NCI-H128 (cell line): Measurements from ENCODE around the gene FCAMR.

Experiments used
- DNase-seq: peaks from one replicate; lab custom pipeline; 2025; ENCODE audit not compliant: unreplicated experiment; lab: John Stamatoyannopoulos, UW

Gene FCAMR

DNA sequence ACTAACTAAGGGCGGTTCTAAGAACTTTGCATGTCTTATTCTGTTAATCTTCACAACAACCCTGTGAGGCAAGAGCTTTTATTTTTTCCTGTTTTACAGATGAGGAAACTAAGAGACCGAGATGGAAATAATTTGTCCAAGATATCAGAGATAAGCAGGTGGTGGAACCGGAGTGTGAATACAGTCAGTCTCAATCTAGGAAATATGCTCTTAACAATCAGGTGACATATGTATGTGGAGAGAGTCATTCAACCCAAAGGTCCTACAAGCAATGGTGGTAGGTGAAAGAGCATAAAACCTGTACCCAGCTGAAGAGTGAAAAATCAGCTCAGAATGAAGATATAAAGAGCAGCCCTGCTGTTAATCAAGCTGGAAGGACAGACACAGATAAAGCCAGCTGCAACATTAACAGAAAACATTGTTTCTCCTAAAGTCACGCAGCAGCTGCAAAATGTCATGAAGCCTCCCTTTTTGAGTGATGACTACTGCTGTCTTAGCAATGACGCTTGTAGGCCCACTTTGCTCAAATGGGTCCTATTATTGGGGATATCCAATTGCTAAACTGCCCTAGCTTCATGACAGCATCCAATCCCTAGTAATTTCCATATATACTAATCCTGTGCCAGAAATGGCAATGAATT lies 30.5 kb upstream of the FCAMR start:
- DNase-seq: no peak

DNA sequence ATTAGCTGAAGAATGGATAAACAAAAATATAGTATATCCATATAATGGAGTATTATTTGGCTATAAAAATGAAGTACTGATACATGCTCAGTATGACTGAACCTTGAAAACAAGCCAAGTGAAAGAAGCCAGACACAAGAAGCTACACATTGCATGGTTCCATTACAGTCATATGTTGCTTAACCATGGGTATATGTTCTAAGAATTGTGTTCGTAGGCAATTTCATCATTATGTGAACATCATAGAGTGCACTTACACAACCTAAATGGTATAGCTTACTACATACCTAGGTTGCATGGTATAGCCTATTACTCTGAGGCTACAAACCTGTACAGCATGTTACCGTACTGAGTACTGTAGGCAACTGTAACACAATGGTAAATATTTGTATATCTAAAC lies 28.6 kb upstream of the FCAMR start:
- no peak for DNase-seq

DNA sequence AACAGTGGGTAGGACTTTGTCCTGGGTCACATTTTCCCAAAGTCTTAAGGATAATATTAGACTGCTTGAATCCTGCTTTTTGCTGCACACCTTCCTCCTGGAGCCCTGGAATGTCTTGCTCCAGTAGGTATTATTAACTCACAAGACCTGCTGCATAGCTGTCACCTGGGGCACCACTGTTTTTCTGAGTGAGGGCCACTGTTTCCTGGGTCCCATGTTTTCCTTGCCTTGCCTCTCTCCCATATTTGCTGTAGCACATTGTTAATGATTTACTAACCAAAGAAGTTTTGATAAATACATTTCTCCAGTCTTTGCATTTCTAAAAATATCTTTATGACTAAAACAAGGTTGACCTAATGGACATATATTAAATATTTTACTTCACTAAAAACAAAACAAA lies 22.5 kb upstream of the FCAMR start:
- DNase-seq: no peak

DNA sequence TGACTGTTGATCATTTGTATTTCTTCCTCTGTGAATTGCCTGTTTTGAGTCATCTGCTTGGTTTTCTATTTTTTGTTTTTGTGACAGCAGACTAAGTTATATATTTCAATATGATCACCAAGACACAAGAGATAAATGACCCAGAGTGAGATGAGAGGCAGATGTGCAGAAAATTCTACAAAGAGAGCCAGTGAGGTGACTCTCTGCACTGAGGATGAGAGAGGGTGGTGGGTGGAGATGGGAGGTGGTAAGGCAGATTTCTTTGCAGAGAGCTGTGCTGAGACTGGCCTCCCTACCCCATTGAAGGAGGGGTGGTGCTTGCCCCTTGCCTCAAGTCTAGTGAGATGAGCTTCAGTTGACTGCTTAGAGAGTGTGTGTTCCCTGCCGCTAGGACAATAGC lies 17.6 kb upstream of the FCAMR start:
- no peak for DNase-seq

DNA sequence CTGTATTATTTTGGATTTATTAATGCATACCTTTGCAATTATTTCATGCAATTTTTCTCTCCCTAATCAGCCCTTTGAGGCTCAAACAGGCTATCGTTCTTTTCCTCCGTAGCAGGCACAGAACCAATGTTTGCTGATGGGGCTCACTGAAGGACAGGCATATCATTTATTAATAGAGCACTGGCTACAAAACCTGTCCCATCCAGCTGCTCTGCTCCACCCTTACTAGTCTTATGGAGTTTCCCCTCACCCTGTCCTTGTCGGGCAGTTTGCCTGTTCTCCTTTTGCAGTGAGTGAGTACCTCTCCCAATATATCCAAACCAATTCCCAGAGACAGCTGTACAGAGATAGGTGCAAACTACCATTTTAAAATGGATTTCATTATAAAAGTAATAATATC lies 16.6 kb upstream of the FCAMR start:
- no peak for DNase-seq

DNA sequence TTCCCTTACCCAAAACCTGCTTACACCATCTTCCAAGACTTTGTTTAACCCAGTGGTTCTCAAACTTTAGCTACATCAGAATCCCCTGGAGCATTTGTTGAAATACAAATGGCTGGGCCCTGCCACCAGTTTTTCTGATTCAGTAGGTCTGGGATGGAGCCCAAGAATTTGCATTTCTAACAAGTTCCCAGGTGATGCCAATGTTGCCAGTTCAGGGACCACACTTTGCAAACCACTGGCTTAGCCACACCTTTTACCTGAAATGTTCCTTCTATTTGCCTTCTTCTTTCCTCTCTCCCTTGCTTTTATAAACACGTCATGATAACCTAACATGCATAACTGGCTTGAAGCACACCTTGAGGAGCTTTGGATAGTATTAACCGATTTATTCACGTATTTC lies 16.1 kb upstream of the FCAMR start:
- no peak for DNase-seq

DNA sequence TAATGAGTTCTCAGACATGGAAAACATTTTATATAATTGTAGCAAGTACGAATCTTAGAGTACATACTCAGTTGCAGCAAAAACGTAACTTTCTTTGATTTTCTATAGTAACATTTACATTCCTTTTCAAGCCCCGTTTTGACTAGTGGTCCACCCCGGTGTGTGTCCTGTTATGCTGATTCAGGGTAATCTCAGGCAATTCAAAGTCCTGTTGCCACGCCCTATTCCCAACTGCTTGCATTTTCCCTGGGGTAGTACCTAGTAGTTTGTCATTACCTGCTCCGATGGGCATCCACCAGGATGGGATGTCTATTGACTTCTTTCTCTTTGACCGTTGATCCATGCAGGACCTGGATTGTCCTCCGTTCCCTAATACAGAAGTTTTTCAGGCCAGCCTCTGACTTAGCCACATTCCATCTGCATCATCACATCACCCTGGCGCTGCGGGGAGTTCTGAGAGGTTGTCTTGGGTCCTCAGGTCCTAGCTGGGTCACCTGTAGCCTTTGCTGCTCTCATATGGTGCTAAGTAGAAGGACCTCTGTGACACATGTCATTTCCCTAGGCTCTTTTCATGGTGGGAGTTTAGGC lies 15.0 kb upstream of the FCAMR start:
- DNase-seq: no peak

DNA sequence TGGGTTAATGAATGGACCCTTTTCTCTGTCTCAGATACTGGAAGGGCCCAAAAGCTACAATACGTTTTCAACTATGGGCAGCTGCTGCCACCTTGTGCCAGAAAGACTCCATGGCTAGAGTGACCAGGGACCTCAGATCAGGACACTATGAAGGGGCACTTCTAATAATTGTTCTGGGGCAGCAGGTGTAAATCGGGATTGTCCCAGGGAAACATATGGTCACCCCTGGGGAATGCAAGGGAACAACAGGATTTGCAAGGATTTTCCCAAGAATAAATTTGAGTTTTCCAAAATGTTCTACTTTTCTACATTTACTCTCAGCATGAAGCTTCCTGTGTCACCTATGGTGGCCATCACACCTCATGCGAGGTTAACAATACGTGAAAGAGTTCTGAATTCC lies 12.0 kb upstream of the FCAMR start:
- DNase-seq: peak; percentile 46

DNA sequence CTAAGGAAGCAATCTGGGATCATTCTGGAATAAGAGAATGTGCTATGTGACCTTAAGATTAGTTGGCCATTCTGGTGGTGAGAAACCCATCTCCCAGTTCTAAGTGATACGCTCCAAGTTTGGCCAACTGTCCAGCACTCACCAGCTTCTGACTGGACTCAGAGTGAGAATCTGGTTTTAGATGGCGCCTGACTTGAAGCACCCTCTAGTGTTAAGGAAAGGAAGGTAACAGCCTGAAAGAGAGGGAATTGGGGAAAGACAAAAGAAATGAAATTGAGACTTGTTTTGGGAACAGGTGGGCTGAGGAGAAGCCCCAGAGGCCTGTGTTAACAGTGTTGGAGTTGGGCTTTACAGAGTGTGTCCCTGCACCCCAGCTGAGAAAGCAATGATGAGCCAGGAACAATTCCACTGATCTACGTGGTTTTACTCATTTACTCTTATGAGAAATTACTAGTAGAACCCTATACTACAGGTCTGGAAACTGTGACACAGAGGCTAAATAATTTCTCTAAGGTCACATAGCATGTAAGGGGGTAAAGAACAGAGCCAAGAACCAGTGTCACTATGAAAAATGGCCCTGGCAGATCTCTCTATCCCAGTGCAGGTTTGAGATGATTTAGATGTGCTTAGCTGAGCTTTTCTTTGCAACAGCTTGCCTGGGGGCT lies 9.3 kb upstream of the FCAMR start:
- DNase-seq: no peak

DNA sequence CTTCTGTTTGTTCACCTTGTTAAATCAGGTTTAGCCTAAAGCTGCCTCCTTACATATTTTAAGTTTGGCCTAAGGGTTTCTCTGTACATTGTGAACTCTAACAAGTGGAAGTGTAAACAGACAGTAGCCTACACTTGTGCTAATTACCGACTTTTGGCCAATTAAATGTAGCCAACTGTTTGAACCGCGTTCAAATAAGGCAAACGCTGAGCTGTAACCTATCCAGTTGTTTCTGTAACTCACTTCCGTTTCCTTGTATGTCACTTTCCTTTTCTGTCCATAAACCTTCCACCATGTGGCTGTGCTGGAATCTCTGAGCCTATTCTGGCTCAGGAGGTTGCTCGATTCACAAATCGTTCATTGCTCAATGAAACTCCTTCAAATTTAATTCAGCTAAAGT lies 8.0 kb upstream of the FCAMR start:
- no peak for DNase-seq

DNA sequence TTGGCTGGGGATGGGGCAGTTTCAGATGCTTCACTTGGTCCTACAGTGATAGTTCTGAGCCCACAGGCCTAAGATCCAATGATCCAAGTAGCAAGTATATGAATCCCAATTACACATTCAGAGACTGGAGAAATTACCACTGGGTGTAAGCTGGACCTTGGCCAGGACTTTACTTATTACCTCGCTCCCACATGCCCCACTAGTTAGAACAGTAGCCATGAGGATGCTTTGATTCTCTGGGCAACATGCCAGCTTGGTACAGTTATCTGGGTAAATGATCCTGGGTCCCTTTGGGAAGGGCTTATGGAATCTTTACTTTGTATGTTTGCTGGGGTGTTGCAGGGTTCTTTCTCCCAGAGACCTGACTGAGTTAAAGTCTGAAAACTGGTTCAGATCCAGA lies 5.0 kb upstream of the FCAMR start:
- peak; percentile 11 for DNase-seq

DNA sequence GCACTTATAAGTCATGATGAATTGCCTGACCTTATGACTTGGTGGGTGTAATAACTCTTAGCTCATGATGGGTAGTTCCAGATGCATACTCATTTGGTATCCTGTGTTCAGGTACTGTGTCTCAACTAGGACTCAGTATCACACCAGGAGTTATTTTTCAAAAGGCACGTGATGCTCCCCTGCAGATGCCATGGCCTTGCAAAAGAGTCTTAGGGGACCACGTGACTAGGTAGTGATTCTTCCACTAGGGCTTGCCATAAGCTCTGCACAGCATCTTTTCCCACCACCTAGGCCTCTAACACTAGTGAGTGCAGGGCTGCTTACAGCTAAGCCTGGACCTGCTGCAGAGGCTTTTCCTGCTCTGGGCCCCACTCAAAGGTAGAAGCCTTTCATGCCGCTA lies 3.9 kb upstream of the FCAMR start:
- DNase-seq: no peak

DNA sequence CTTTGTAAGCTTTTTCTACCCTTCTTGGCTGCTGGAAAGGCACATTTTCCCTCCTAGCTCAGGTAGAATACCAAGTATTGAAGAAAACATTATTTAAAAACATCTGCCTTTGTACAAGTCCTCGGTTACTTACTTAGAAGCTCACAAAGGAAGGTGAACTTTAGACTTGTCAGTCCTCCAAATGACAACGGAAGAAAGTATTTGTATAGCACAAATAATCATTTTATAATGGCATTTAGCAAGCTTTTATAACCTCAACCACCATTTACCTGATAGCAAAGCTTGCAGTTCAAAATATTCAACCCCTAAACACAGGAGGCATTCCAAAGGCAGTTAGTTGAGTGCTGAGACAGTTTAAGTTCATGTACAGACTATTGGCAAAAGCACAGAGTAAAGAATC lies 2.5 kb upstream of the FCAMR start:
- no peak for DNase-seq

DNA sequence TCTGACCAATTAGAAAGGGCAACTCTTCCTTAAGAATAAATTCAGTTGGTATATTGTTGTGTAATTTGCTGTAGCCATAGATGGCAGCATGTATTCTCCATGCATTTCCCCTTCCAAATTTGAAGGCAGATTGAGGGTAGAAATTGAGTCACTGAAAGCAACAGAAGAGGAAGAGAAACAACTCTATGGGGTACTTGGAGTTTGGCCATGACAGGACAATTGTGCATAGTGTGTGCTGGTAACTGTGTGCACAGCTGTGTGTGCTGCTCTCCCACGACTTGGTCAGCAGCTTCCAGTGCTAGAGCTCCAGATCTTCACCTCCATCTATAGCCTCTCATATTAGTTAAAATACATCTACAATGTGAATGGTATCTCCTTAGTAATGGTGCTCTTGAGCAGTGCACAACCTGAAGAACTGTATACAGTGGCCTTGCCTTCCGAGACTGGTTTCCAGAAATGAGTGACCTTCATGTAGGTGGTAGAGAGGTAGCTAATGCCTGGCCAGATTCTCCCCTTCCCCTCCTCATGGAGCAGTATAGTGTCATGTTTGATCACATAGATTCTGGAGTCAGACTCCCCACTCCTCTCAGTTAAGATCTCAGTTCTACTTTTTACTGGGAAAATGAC lies 882 bp upstream of the FCAMR start:
- DNase-seq: no peak

DNA sequence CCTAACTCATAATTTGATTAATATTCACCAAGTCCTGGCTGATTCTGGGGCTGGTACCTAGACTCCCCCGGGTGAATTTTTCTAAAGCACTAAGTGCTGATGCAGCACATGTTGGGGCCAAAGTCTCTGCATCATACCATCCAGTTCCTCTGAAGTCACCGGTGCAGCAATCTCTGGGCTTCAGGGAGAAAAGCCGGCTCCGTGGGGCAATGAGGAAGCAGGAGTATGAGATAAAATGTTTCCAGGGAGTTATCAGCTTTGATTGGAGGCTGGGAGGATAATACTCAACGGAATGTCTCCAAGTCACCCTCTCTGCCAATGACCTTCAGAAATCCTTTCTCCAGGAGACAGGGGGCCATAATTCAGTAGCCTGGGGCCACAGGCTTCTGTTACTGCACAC lies 1.2 kb downstream of the FCAMR start:
- DNase-seq: no peak

DNA sequence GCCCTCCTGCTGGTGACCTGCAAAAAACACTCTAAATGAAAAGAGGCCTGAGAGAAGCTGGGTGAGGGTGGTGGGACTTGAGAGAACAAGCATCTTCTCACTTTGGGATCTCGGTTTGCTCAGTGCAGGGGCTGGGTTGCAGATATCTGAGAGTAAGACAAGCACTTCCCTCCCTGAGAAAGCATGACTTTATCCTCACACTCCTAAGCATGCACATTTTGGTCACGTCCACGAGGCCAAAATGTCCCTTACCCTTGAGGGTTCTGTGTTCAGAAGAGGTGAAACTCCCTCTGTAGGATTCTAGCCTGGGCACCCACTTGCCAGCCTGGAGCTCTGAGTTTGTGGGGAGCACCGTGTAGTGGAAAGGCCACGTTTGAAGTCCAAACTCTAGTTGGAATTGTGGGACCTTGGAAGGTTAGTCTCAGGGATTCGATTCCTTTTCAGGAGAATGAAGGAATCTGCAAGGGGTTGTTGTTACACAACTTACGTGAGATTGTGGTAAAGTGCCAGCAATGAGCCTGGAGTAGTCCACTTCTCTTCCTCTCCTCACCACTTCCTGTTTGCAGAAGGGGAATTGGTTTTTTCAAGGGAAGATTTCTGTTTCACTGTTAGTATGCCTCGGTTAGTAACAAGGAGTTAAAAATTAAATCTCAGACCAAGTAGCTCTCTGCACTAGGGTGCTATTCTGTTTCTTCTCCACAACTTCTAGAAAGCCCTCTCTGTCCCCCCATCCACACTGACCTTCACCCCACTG lies 3.0 kb downstream of the FCAMR start:
- no peak for DNase-seq

DNA sequence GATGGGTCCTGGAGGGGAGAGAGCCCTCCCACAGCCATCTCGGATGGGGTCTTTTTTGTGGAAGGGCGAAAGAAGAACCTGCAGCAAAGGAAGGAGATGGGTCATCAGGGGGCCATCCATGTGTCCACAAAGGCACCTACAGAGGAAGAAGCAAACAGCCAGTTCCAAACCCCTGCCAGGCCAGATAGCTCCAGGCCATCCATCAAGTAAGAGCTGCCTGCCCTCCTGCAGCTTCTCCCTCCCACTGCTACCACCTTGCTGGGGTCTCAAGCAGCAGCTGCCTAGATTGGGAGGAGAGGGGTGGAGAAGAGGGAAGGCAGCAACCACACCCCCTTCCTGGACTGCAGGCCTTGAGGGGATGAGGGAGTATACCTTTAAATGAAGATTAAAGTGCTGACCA lies 4.5 kb downstream of the FCAMR start:
- no peak for DNase-seq

DNA sequence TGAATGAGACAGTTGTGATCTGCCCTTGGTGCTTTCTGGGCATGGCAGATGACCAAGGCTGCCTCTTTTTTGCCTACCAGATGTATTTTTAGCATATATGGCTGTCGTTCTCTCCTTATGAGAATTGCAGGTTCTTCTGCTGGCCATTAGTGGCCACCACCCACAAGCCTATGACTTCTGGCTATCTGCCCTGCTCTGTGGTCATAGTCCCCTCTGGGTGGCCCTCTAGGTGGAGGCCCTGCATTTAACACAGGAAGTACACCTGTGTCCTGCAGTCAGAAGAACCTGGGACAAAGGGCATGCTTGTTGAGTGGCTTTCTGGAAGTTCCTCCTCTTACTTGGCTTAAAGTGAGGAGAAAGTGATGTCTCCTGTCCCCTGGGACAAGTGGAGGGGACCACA lies 6.5 kb downstream of the FCAMR start:
- no peak for DNase-seq

DNA sequence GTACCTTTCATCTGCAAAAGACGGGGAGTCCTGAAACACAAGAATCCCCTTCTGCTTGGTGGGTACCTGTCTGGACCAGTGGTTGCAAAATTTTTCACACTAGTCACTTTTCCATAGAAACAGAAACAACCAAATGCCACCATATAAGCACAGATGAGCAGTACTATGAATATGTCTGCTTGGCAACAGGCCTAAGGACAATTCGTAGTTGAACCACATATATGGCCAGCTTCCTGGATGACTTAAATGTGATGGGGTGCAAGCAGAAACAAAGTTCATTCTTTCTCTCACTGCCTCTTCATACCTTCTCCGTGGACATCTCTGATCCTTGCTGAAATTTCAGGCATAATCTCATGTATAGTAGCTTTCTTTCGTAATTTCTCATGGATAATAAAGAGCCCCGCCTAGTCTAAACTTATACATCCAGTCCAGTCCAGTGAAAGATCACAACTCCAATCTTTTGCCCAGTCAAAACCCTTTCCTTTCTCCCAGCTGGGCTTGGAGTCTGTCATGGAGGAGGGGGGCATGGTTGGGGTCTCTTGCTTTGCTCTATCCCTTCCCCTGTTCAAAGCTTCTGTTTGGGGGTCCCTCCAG lies 7.0 kb downstream of the FCAMR start:
- DNase-seq: no peak

DNA sequence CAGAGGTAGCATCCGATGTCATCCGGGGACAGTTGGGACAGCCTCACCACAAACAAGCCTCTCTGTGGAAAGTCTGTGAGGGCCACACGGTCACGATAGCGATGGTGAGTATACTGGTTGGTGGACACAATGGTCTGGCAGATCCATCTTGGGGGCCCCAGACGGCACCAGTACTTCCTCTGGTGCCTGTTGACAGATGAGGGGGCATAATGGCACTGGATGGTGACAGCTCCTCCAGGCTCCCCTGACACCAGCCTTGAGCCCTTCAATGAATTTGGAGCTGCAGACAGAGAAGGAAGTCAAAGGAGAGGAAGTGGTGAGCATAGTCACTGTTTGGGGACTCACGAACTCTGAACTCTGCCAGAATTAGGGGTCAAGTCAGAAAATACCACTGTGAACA lies 8.0 kb downstream of the FCAMR start:
- no peak for DNase-seq

DNA sequence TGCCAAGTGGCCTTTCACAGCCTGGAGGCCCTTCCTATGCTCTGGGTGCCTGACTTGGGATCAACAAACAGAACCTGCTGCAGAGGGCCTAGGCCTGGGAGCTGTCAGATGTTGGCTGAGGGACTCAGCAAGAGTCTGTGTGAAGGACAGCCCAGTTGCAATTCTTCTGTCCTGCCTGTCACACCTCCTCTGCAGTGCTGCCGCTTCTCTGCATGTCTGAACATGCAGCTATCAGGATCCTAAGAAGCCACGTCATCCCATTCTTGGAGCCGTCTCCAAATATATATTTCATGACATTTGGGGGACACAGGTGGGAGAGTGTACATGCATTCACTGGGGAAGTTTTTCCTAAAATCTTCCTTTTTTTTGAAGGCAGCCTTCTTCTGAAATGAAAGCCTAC lies 8.6 kb downstream of the FCAMR start:
- DNase-seq: no peak
